Heart left ventricle (tissue), 13 donors: ENCODE measurements around the gene NINL.

Source experiments
- CTCF ChIP-seq, 12 donors: fragments of 200-600 bp; sonication (generic) in 4 of 12; IDR thresholded peaks; one replicate each; pipeline versions ENCODE4 v1.5.0 to v1.8.0; 2018 to 2022; ENCODE audit warnings: antibody characterized with exemption in 12 of 12, mild to moderate bottlenecking in 5 of 12
- POLR2A ChIP-seq, 2 donors: fragments of 450-650 bp; IDR thresholded peaks; one replicate each; pipeline ENCODE4 v1.6.1; 2017; ENCODE audit warnings: antibody characterized with exemption in 2 of 2, mild to moderate bottlenecking in 2 of 2, moderate library complexity in 2 of 2
- donor health status: ischemic (EF 13 %, LVEDD 7.1; RV severe dilation, severe dysfunction).
- donor health status: DM: no; HTN: yes; CAD: no.
- donor health status: DM: no; HTN: no; CAD: no.
- donor health status: ischemic (EF 25% LVEDD 6.9; RV normal size, moderate dysfunction).
- donor health status: ischemic (EF 25% LVEDD 5.7; RV mildly dilated, moderate dysfunction).
- donor health status: ischemic (EF 35%, LVEDD 5.7; RV mildly dilated, moderate dysfunction).
- donor health status: nonischemic (EF 11% LVEDD 7.7; RV severe dilation, severe dysfunction).
- donor health status: DM: yes; HTN: yes; CAD: no.
- donor health status: PGD.
- donor health status: ischemic (EF 29% LVEDD 5.4; RV normal size, mild dysfunction).
- donor health status: nonischemic (EF 23%, LVEDD 6.1; RV moderate dilation, normal function).

DNA sequence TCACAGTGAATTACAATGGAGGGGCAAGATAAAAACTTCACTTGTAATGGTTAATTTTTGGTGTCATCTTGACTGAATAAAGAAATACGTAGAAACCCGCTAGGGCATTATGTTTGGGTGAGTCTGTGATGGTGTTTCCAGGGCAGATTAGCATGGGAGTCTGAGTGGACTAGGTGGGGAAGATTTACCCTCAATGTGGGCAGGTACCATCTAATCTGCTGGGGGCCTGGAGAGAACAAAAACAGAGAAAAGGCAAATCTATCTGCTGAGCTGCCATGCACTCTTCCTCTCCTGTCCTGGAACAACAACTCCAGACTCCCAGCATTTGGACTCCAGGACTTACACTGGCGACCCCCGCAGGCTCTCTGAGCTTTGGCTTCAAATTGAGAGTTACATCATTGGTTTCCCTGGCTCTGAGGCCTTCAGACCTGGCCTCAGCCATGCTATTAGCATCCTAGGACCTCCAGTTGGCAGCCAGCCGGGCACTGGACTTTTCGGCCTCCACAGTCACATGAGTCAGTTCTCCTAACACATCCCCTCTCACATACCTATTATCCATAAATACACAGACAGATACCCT, 19.7 kb downstream of the NINL start:
- TF ChIP-seq CTCF (IDR thresholded peaks at IDR 0.05) (no peak), POLR2A (IDR thresholded peaks at IDR 0.05) (no peak)
